Activated B cell treated with CpG ODN at 0.5 μM for 24 hours (primary cell): Measurements from ENCODE around the gene BANP. TPM values are rescaled to one million over a fixed set of nuclear protein-coding genes. Genes with fewer than 3 reads are reported as not detected.
"Not testable (repeated sequence)": the region's sequence is repeated elsewhere in the genome, so short reads cannot be mapped to it uniquely, and the experiment has no call there.

ENCODE experiments used
- ATAC-seq: fragments of 200-7000 bp; cut with Tn5 transposase; one replicate; pipeline ENCODE4 v1.10.0; 2021; ENCODE audit warnings: low read depth, mild to moderate bottlenecking, moderate library complexity
- CTCF ChIA-PET: fragments of 350-600 bp; sonication (Branson Sonifier 250); formaldehyde crosslinking; loops from one replicate; lab custom pipeline; 2021; ENCODE audit warnings: antibody characterized with exemption; lab: Charles Lee
- POLR2A ChIA-PET: fragments of 350-600 bp; sonication (Branson Sonifier 250); formaldehyde crosslinking; loops from one replicate; lab custom pipeline; 2021; ENCODE audit warnings: antibody characterized with exemption; lab: Charles Lee
- DNase-seq: peaks from one replicate; pipeline ENCODE4 v3.0.0; 2022
- H3K27ac Mint-ChIP-seq: one replicate; pipeline ENCODE4 v1.8.0; 2020; ENCODE audit warnings: mixed read lengths
- H3K27me3 Mint-ChIP-seq: one replicate; pipeline ENCODE4 v1.8.0; 2021; ENCODE audit warnings: mixed read lengths
- H3K36me3 Mint-ChIP-seq: one replicate; pipeline ENCODE4 v1.8.0; 2021; ENCODE audit warnings: low read depth, mixed read lengths
- H3K4me1 Mint-ChIP-seq: one replicate; pipeline ENCODE4 v1.8.0; 2021; ENCODE audit warnings: mixed read lengths
- H3K4me3 Mint-ChIP-seq: one replicate; pipeline ENCODE4 v1.8.0; 2020; ENCODE audit warnings: mild to moderate bottlenecking, mixed read lengths
- H3K9me3 Mint-ChIP-seq: one replicate; pipeline ENCODE4 v1.8.0; 2020; ENCODE audit warnings: mixed read lengths
- CTCF ChIP-seq: fragments of 200-600 bp; IDR thresholded peaks from one replicate; pipeline ENCODE4 v1.8.0; 2022; ENCODE audit warnings: antibody characterized with exemption, mild to moderate bottlenecking
- intact Hi-C: fragments of 100-400 bp; cut with micrococcal nuclease; formaldehyde crosslinking; loops from one replicate; pipeline ENCODE4 v1.15.1; 2024
- total RNA-seq: library from RNA; stranded (reverse); gene quantifications from 2 replicates; pipeline ENCODE4 v1.2.3, GENCODE V29; 2022

The BANP gene
- total RNA-seq, 1 donor from 2014 or later, result 72.3 TPM

- DNase-seq (no peak), ATAC-seq (no peak)
- H3K36me3 Mint-ChIP-seq, result peaks cover 81% of the 10 kb centered on the region
- no peaks in the 10 kb centered on the region for H3K27me3 Mint-ChIP-seq
- H3K9me3 Mint-ChIP-seq, result no peaks in the 10 kb centered on the region
- H3K27ac Mint-ChIP-seq, result no peak overlapping the region
- no peak overlapping the region for H3K4me3 Mint-ChIP-seq
- intact Hi-C loops, result no loop called here
- peaks cover 26% of the 10 kb centered on the region for H3K4me1 Mint-ChIP-seq
- ChIA-PET POLR2A (no interaction called here), CTCF (no interaction called here)
- TF ChIP-seq CTCF, result no peak
Observed at GRCh38 chr16:87979352-87979751, 28.1 kb downstream of the BANP start.

GRCh38 chr16:87979911-87980630 lies 28.8 kb downstream of the BANP start:
- CTCF ChIA-PET, DNase-seq, POLR2A ChIA-PET, ATAC-seq, H3K27me3 Mint-ChIP-seq, H3K4me3 Mint-ChIP-seq, H3K9me3 Mint-ChIP-seq: not testable (repeated sequence)
- intact Hi-C loops, result loop anchor here (5.0 to 10.0 kb wide), 2 partner anchors 65 to 457 kb away; no protein-coding TSS in a partner anchor
- Mint-ChIP-seq H3K36me3 (peaks cover 81% of the 10 kb centered on the region), H3K4me1 (peaks cover 30% of the 10 kb centered on the region), H3K27ac (peak overlapping the region; percentile 16)

- CTCF ChIA-PET, H3K27ac Mint-ChIP-seq, DNase-seq, H3K4me3 Mint-ChIP-seq, H3K27me3 Mint-ChIP-seq, H3K9me3 Mint-ChIP-seq, ATAC-seq, POLR2A ChIA-PET: not testable (repeated sequence)
- H3K36me3 Mint-ChIP-seq, result peaks cover 83% of the 10 kb centered on the region
- intact Hi-C loops, result loop anchor here (5.0 to 10.0 kb wide), 2 partner anchors 63 to 456 kb away; no protein-coding TSS in a partner anchor
- peaks cover 41% of the 10 kb centered on the region for H3K4me1 Mint-ChIP-seq
Observed at GRCh38 chr16:87981376-87981775, 30.1 kb downstream of the BANP start.

GRCh38 chr16:87982581-87983041 lies 31.4 kb downstream of the BANP start:
- DNase-seq (no peak), ATAC-seq (no peak)
- Mint-ChIP-seq H3K27me3 (no peaks in the 10 kb centered on the region), H3K27ac (peak overlapping the region; percentile 89), H3K9me3 (no peaks in the 10 kb centered on the region), H3K4me1 (peaks cover 44% of the 10 kb centered on the region), H3K36me3 (peaks cover 79% of the 10 kb centered on the region), H3K4me3 (no peak overlapping the region)
- POLR2A ChIA-PET, result no interaction called here
- no peak for TF ChIP-seq CTCF
- intact Hi-C loops, result loop anchor here (5.0 to 10.0 kb wide), 2 partner anchors 62 to 455 kb away; no protein-coding TSS in a partner anchor
- CTCF ChIA-PET, result interaction anchor here (1.3 kb wide), 1 partner anchor 455 kb away, joined by 5 read pairs; no protein-coding TSS in a partner anchor

- peak overlapping the region; percentile 41 for H3K4me3 Mint-ChIP-seq
- H3K27ac Mint-ChIP-seq, result peak overlapping the region; percentile 89
- ChIA-PET CTCF (interaction anchor here (1.3 kb wide), 1 partner anchor 455 kb away, joined by 5 read pairs; no protein-coding TSS in a partner anchor), POLR2A (interaction anchor here (1.0 to 2.0 kb wide), 3 partner anchors 26 to 58 kb away, joined by 4 to 6 read pairs (median 4); partner anchors contain the start of gene BANP)
- not testable (repeated sequence) for DNase-seq, H3K9me3 Mint-ChIP-seq, H3K27me3 Mint-ChIP-seq
- peak; percentile 45 for ATAC-seq
- H3K4me1 Mint-ChIP-seq, result peaks cover 44% of the 10 kb centered on the region
- intact Hi-C loops, result loop anchor here (5.0 to 10.0 kb wide), 2 partner anchors 62 to 454 kb away; no protein-coding TSS in a partner anchor
- peaks cover 77% of the 10 kb centered on the region for H3K36me3 Mint-ChIP-seq
Observed at GRCh38 chr16:87983072-87983736, 32.0 kb downstream of the BANP start.

GRCh38 chr16:87983737-87984097 lies 32.5 kb downstream of the BANP start:
- not testable (repeated sequence) for DNase-seq, H3K9me3 Mint-ChIP-seq, H3K27me3 Mint-ChIP-seq
- intact Hi-C loops, result loop anchor here (5.0 to 10.0 kb wide), 2 partner anchors 61 to 454 kb away; no protein-coding TSS in a partner anchor
- Mint-ChIP-seq H3K27ac (peak overlapping the region; percentile 89), H3K36me3 (peaks cover 75% of the 10 kb centered on the region), H3K4me3 (peak overlapping the region; percentile 35), H3K4me1 (peaks cover 44% of the 10 kb centered on the region)
- ATAC-seq, result peak; percentile 72
- POLR2A ChIA-PET, result interaction anchor here (1.0 to 2.0 kb wide), 3 partner anchors 27 to 59 kb away, joined by 4 to 6 read pairs (median 4); partner anchors contain the start of gene BANP
- CTCF ChIA-PET, result interaction anchor here (1.5 kb wide), 1 partner anchor 452 kb away, joined by 3 read pairs; no protein-coding TSS in a partner anchor

- ATAC-seq, H3K27me3 Mint-ChIP-seq, H3K4me3 Mint-ChIP-seq, H3K9me3 Mint-ChIP-seq, DNase-seq: not testable (repeated sequence)
- Mint-ChIP-seq H3K4me1 (peaks cover 44% of the 10 kb centered on the region), H3K36me3 (peaks cover 75% of the 10 kb centered on the region), H3K27ac (peak overlapping the region; percentile 89)
- intact Hi-C loops, result loop anchor here (5.0 to 10.0 kb wide), 2 partner anchors 61 to 453 kb away; no protein-coding TSS in a partner anchor
- POLR2A ChIA-PET, result interaction anchor here (0.5 to 2.0 kb wide), 4 partner anchors 27 to 85 kb away, joined by 3 to 6 read pairs (median 4); partner anchors contain the start of gene BANP
- CTCF ChIA-PET, result interaction anchor here (1.5 kb wide), 1 partner anchor 452 kb away, joined by 3 read pairs; no protein-coding TSS in a partner anchor
Observed at GRCh38 chr16:87984180-87984579, 32.9 kb downstream of the BANP start.
